Spinal cord (tissue), 10 donors: Measurements from ENCODE around the gene ZNF467. TPM values are rescaled to one million over a fixed set of nuclear protein-coding genes. Genes with fewer than 3 reads are reported as not detected.

Experiments used
- DNase-seq, 6 donors: peaks; one replicate each; pipeline versions ENCODE4 v3.0.0 to v3.0.0-alpha.2; 2013 to 2015; ENCODE audit warnings: low spot score in 6 of 6, low read depth in 4 of 6
- H3K27ac ChIP-seq: one replicate; pipeline ENCODE4 v1.5.1; 2013; ENCODE audit warnings: low read depth, low read length, control low read depth
- H3K27me3 ChIP-seq: one replicate; pipeline ENCODE4 v1.6.1; 2013; ENCODE audit warnings: low read length; ENCODE audit not compliant: control insufficient read depth, insufficient read depth
- H3K36me3 ChIP-seq: one replicate; pipeline ENCODE4 v1.6.1; 2013; ENCODE audit warnings: low read length; ENCODE audit not compliant: control insufficient read depth, insufficient read depth
- H3K4me1 ChIP-seq: one replicate; pipeline ENCODE4 v1.6.1; 2013; ENCODE audit warnings: low read length; ENCODE audit not compliant: control insufficient read depth, insufficient read depth
- H3K4me3 ChIP-seq: one replicate; pipeline ENCODE4 v1.5.1; 2013; ENCODE audit warnings: low read depth, low read length, control low read depth
- H3K9me3 ChIP-seq: one replicate; pipeline ENCODE4 v1.6.1; 2013; ENCODE audit warnings: low read length; ENCODE audit not compliant: control insufficient read depth, insufficient read depth
- WGBS: methylation state at CpG from one replicate; pipeline ENCODE4 v1.1.5; 2013; ENCODE audit warnings: missing lambda C conversion rate; ENCODE audit not compliant: insufficient coverage; 5-methylcytosine and 5-hydroxymethylcytosine counted together
- polyA plus RNA-seq, 2 donors: library from polyadenylated mRNA; unstranded; fragments of 120-200 nt; gene quantifications; one replicate each; pipeline ENCODE4 v1.2.1, GENCODE V29; 2013; ENCODE audit not compliant: insufficient read length in 2 of 2
- total RNA-seq, 2 donors: library from RNA; depleted of rRNA in 1 of 2; stranded (reverse); fragments of 120-200 nt in 1 of 2; fragments of >200 nt in 1 of 2; gene quantifications; one replicate each; pipeline versions ENCODE4 v1.2.3 to v1.2.4, GENCODE V29; 2013 to 2014
- donor health status: healthy.

ZNF467 gene
- total and polyA plus RNA-seq, 4 donors = 2.8 to 17.5 (median 7.8) TPM

DNA sequence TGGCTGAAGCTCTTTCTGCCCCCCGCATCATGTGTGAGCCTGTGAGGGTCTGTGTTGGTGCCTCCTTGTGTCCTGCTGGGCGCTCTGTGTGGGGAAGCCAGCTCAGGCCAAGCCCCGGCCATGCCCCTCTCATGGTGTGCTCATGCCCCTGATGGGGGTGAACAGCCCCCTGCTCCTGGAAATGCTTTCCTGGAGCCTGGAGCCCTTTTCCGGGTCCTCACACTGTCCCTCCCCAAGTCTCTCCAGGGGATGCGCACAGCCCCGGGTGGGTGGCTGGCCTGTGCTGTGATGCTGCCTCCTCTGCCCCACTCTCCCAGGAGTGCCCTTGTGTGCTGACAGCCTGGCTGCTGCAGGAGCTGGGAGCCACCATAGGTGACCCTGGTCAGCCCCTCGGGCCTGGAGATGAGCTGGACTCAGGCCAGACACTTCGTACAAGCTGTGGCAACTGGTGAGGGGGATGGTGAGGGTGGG, 43.9 kb upstream of the ZNF467 start:
- no peak overlapping the region for H3K4me3 ChIP-seq
- 77% methylated on average over 8 of the region's 8 CpGs for WGBS
- H3K27ac ChIP-seq = no peak overlapping the region
- H3K36me3 ChIP-seq = peaks cover 18% of the 10 kb centered on the region
- H3K4me1 ChIP-seq = peaks cover 4% of the 10 kb centered on the region
- DNase-seq = no peak
- no peaks in the 10 kb centered on the region for H3K27me3 ChIP-seq
- no peaks in the 10 kb centered on the region for H3K9me3 ChIP-seq

GRCh38 chr7:149816794-149817193, 43.4 kb upstream of the ZNF467 start:
- Histone ChIP-seq H3K36me3 (peaks cover 22% of the 10 kb centered on the region), H3K4me3 (no peak overlapping the region), H3K27me3 (no peaks in the 10 kb centered on the region), H3K9me3 (no peaks in the 10 kb centered on the region), H3K27ac (no peak overlapping the region), H3K4me1 (peaks cover 4% of the 10 kb centered on the region)
- DNase-seq = no peak
- WGBS = 65% methylated on average over 4 of the region's 4 CpGs

DNA sequence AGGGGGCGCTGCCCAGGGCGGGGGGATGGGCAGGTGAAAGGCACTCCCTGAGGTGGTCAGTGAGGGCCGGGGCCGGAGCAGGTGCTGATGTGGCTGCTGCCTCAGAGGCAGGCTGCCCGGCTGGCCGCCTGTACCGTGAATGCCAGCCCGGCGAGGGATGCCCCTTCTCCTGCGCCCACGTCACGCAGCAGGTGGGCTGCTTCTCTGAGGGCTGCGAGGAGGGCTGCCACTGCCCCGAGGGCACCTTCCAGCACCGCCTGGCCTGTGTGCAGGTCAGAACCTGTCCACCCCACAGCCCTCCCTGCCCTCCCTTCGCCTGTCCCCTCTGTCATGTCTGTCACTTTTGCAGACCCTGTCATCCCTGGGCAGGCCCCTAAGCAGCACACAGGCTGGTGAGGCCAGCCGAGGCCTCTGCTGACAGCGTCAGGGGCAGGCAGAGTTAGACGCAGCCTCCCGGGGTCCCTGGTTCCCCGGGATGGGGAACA, 42.9 kb upstream of the ZNF467 start:
- Histone ChIP-seq H3K36me3 (peaks cover 24% of the 10 kb centered on the region), H3K27me3 (no peaks in the 10 kb centered on the region), H3K4me3 (no peak overlapping the region), H3K4me1 (peaks cover 4% of the 10 kb centered on the region), H3K9me3 (no peaks in the 10 kb centered on the region), H3K27ac (no peak overlapping the region)
- DNase-seq = no peak
- WGBS = 76% methylated on average over 19 of the region's 21 CpGs

- Histone ChIP-seq H3K4me1 (no peaks in the 10 kb centered on the region), H3K27ac (no peak overlapping the region), H3K4me3 (no peak overlapping the region), H3K27me3 (no peaks in the 10 kb centered on the region), H3K36me3 (peaks cover 24% of the 10 kb centered on the region), H3K9me3 (no peaks in the 10 kb centered on the region)
- 63% methylated on average over 14 of the region's 16 CpGs for WGBS
- DNase-seq = no peak
Measured at GRCh38 chr7:149815661-149816266, 42.4 kb upstream of the ZNF467 start.

DNA sequence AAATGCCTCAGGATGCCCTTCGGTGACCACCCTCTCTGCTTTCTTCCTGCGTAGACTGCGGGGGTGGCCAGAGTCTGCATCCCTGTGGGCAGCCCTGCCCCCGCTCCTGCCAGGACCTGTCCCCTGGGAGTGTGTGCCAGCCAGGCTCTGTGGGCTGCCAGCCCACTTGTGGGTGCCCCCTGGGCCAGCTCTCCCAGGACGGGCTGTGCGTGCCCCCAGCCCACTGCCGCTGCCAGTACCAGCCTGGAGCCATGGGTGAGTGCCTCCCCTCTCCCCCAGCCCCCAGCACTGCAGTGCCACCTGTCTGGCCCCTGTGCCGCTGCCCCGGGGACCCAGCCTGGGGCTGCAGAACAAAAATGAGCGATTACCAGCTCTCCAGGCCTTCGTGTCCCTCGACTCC, 41.7 kb upstream of the ZNF467 start:
- no peaks in the 10 kb centered on the region for H3K9me3 ChIP-seq
- no peaks in the 10 kb centered on the region for H3K27me3 ChIP-seq
- no peaks in the 10 kb centered on the region for H3K4me1 ChIP-seq
- H3K36me3 ChIP-seq = peaks cover 24% of the 10 kb centered on the region
- H3K4me3 ChIP-seq = no peak overlapping the region
- no peak overlapping the region for H3K27ac ChIP-seq
- DNase-seq = no peak
- WGBS = 86% methylated on average over 12 of the region's 12 CpGs

- Histone ChIP-seq H3K27ac (no peak overlapping the region), H3K4me3 (no peak overlapping the region), H3K36me3 (peaks cover 23% of the 10 kb centered on the region), H3K27me3 (no peaks in the 10 kb centered on the region), H3K9me3 (no peaks in the 10 kb centered on the region), H3K4me1 (no peaks in the 10 kb centered on the region)
- 80% methylated on average over 13 of the region's 15 CpGs for WGBS
- no peak for DNase-seq
Measured at GRCh38 chr7:149814494-149814893, 41.1 kb upstream of the ZNF467 start.

- H3K27ac ChIP-seq = no peak overlapping the region
- DNase-seq = no peak
- H3K9me3 ChIP-seq = no peaks in the 10 kb centered on the region
- 82% methylated on average over 27 of the region's 28 CpGs for WGBS
- H3K4me1 ChIP-seq = peaks cover 6% of the 10 kb centered on the region
- H3K4me3 ChIP-seq = no peak overlapping the region
- no peaks in the 10 kb centered on the region for H3K27me3 ChIP-seq
- H3K36me3 ChIP-seq = peaks cover 17% of the 10 kb centered on the region
Measured at GRCh38 chr7:149813254-149814035, 40.1 kb upstream of the ZNF467 start.

GRCh38 chr7:149811831-149812490, 38.6 kb upstream of the ZNF467 start:
- no peaks in the 10 kb centered on the region for H3K27me3 ChIP-seq
- peaks cover 6% of the 10 kb centered on the region for H3K4me1 ChIP-seq
- no peak overlapping the region for H3K4me3 ChIP-seq
- 83% methylated on average over 10 of the region's 16 CpGs for WGBS
- H3K36me3 ChIP-seq = peaks cover 12% of the 10 kb centered on the region
- H3K27ac ChIP-seq = no peak overlapping the region
- H3K9me3 ChIP-seq = no peaks in the 10 kb centered on the region
- no peak for DNase-seq

- Histone ChIP-seq H3K9me3 (no peaks in the 10 kb centered on the region), H3K36me3 (peaks cover 10% of the 10 kb centered on the region), H3K27me3 (no peaks in the 10 kb centered on the region), H3K4me3 (no peak overlapping the region), H3K4me1 (peaks cover 6% of the 10 kb centered on the region), H3K27ac (no peak overlapping the region)
- DNase-seq = no peak
- 33% methylated on average over 2 of the region's 3 CpGs for WGBS
Measured at GRCh38 chr7:149811221-149811620, 37.8 kb upstream of the ZNF467 start.
